22Rv1 (cell line): ENCODE measurements around the gene TBC1D5.

Source experiments
- CTCF ChIP-seq: fragments of 450-650 bp; IDR thresholded peaks from 2 replicates; pipeline ENCODE4 v1.5.1; 2017; ENCODE audit warnings: mild to moderate bottlenecking
- ZFX ChIP-seq: fragments of 450-650 bp; IDR thresholded peaks from 2 replicates; pipeline ENCODE4 v1.6.1; 2017; ENCODE audit warnings: antibody characterized with exemption, borderline replicate concordance

GRCh38 chr3:17402442-17402841 lies 340.0 kb downstream of the TBC1D5 start:
- no peak for TF ChIP-seq CTCF
- TF ChIP-seq ZFX = no peak
